Stimulated activated CD4-positive, alpha-beta T cell treated with anti-CD3 and anti-CD28 coated beads, Interleukin-15, amount 100 ng/mL, for 1 hour (primary cell): ENCODE measurements around the gene REEP2.
"Not testable (repeated sequence)": the region's sequence is repeated elsewhere in the genome, so short reads cannot be mapped to it uniquely, and the experiment has no call there.

Experiments
- DNase-seq, 2 donors: peaks; one replicate each; pipeline ENCODE4 v3.0.0-alpha.2; 2020; ENCODE audit warnings: low read depth in 1 of 2, low spot score in 1 of 2

REEP2 gene

GRCh38 chr5:138438724-138439476, at the start of gene REEP2:
Gene REEP2 (plus strand): TSS chr5:138439057. CDS start chr5:138439209, 152 bp downstream.
- peak in 1 of 2 donors; percentile 65 for DNase-seq

- DNase-seq = no peak
Observed at GRCh38 chr5:138389332-138389731, 49.5 kb upstream of the REEP2 start.

GRCh38 chr5:138389911-138390310, 48.9 kb upstream of the REEP2 start:
- DNase-seq = not testable (repeated sequence)

- no peak for DNase-seq
Observed at GRCh38 chr5:138391859-138392386, 46.9 kb upstream of the REEP2 start.

GRCh38 chr5:138402640-138403039, 36.2 kb upstream of the REEP2 start:
- DNase-seq = no peak

- no peak for DNase-seq
Observed at GRCh38 chr5:138408023-138408422, 30.8 kb upstream of the REEP2 start.

- peak in 1 of 2 donors; percentile 14 for DNase-seq
Observed at GRCh38 chr5:138410996-138411640, 27.7 kb upstream of the REEP2 start.

GRCh38 chr5:138418444-138418843, 20.4 kb upstream of the REEP2 start:
- no peak for DNase-seq

- DNase-seq = no peak
Observed at GRCh38 chr5:138425079-138425478, 13.8 kb upstream of the REEP2 start.

- no peak for DNase-seq
Observed at GRCh38 chr5:138435943-138436342, 2.9 kb upstream of the REEP2 start.

- no peak for DNase-seq
Observed at GRCh38 chr5:138438003-138438723, 694 bp upstream of the REEP2 start.

GRCh38 chr5:138439477-138440158, 761 bp downstream of the REEP2 start:
- no peak for DNase-seq

GRCh38 chr5:138440159-138441073, 1.6 kb downstream of the REEP2 start:
- DNase-seq = no peak

- no peak for DNase-seq
Observed at GRCh38 chr5:138441221-138441620, 2.4 kb downstream of the REEP2 start.

- no peak for DNase-seq
Observed at GRCh38 chr5:138444078-138444773, 5.4 kb downstream of the REEP2 start.

GRCh38 chr5:138444774-138445546, 6.1 kb downstream of the REEP2 start:
- DNase-seq = no peak

- no peak for DNase-seq
Observed at GRCh38 chr5:138445547-138446271, 6.9 kb downstream of the REEP2 start.

- DNase-seq = no peak
Observed at GRCh38 chr5:138448070-138448469, 9.2 kb downstream of the REEP2 start.
